NCI-H1694 (cell line): Measurements from ENCODE around the gene SPATA2L.

ENCODE experiments used
- DNase-seq: peaks from one replicate; lab custom pipeline; 2025; lab: John Stamatoyannopoulos, UW

The SPATA2L gene

GRCh38 chr16:89701425-89702406, at the start of gene SPATA2L:
SPATA2L (minus strand) TSS chr16:89701705; CDS start chr16:89701232, 473 bp downstream.
- DNase-seq, result peak; percentile 74

- no peak for DNase-seq
Observed at GRCh38 chr16:89749637-89750036, 48.1 kb upstream of the SPATA2L start.

- no peak for DNase-seq
Observed at GRCh38 chr16:89748921-89749320, 47.4 kb upstream of the SPATA2L start.

- DNase-seq, result no peak
Observed at GRCh38 chr16:89748076-89748475, 46.6 kb upstream of the SPATA2L start.

GRCh38 chr16:89746043-89746442, 44.5 kb upstream of the SPATA2L start:
- DNase-seq, result no peak

GRCh38 chr16:89744813-89745212, 43.3 kb upstream of the SPATA2L start:
- DNase-seq, result no peak

- no peak for DNase-seq
Observed at GRCh38 chr16:89742948-89743347, 41.4 kb upstream of the SPATA2L start.

GRCh38 chr16:89741342-89742014, 40.0 kb upstream of the SPATA2L start:
- DNase-seq, result no peak

GRCh38 chr16:89739383-89739782, 37.9 kb upstream of the SPATA2L start:
- no peak for DNase-seq

GRCh38 chr16:89738538-89739317, 37.2 kb upstream of the SPATA2L start:
- no peak for DNase-seq

GRCh38 chr16:89738072-89738377, 36.5 kb upstream of the SPATA2L start:
- DNase-seq, result no peak

- DNase-seq, result no peak
Observed at GRCh38 chr16:89737341-89738071, 36.0 kb upstream of the SPATA2L start.

GRCh38 chr16:89736554-89736953, 35.0 kb upstream of the SPATA2L start:
- no peak for DNase-seq

GRCh38 chr16:89733792-89734191, 32.3 kb upstream of the SPATA2L start:
- no peak for DNase-seq

GRCh38 chr16:89733322-89733721, 31.8 kb upstream of the SPATA2L start:
- no peak for DNase-seq

- DNase-seq, result no peak
Observed at GRCh38 chr16:89732918-89733242, 31.4 kb upstream of the SPATA2L start.

GRCh38 chr16:89732142-89732917, 30.8 kb upstream of the SPATA2L start:
- DNase-seq, result no peak

- no peak for DNase-seq
Observed at GRCh38 chr16:89730610-89731234, 29.2 kb upstream of the SPATA2L start.

GRCh38 chr16:89729863-89730593, 28.5 kb upstream of the SPATA2L start:
- no peak for DNase-seq

GRCh38 chr16:89729293-89729692, 27.8 kb upstream of the SPATA2L start:
- DNase-seq, result no peak
